Aorta (tissue), 4 donors: ENCODE results near the gene CCL8. TPM values are rescaled to one million over a fixed set of nuclear protein-coding genes. Genes with fewer than 3 reads are reported as not detected.

Experiments
- polyA plus RNA-seq, 2 donors: library from polyadenylated mRNA; stranded (reverse); fragments of 200-250 nt; gene quantifications; one replicate each; pipeline ENCODE4 v1.2.3, GENCODE V29; 2013
- total RNA-seq, 2 donors: library from RNA; stranded (reverse); fragmentation: NEBNext Ultra II Directional; extraction: Animal tissue kit (Norgen Biotek cat#: 25700); gene quantifications; one replicate each; pipeline ENCODE4 v1.2.1, GENCODE V29; 2021
- donor health status: healthy with polysubstance abuse.
- donor health status: Bipolar disorder and iron deficiency.
- donor health status: DM: no; HTN: no; CAD: no.
- donor health status: DM: yes; HTN: yes; CAD: no.

The CCL8 gene
- total and polyA plus RNA-seq, 4 donors = 1.9 to 6.6 (median 4.0) TPM

Other genes with a start within 250 kb of the CCL8 start
- 100 to 1,000 TPM; 114 to 237 TPM for gene CCL2, start 64.2 kb upstream of the CCL8 start, total RNA-seq
- 100 to 1,000 TPM; 199 to 553 TPM for gene CCL2, start 64.2 kb upstream of the CCL8 start, polyA plus RNA-seq
- gene CCL7, start 49.2 kb upstream of the CCL8 start, total RNA-seq = not detected
- gene CCL7, start 49.2 kb upstream of the CCL8 start, polyA plus RNA-seq = not detected
- gene CCL11, start 33.7 kb upstream of the CCL8 start, total RNA-seq = not detected
- not detected for gene CCL11, start 33.7 kb upstream of the CCL8 start, polyA plus RNA-seq
- gene CCL13, start 37.0 kb downstream of the CCL8 start, total RNA-seq = 10 to 100 TPM in 1 of 2 donors, 1 to 10 TPM in 1; 5.4 to 10.4 TPM
- gene CCL13, start 37.0 kb downstream of the CCL8 start, polyA plus RNA-seq = 1 to 10 TPM in 1 of 2 donors, not detected in 1; 1.1 TPM
- not detected for gene CCL1, start 43.8 kb downstream of the CCL8 start, total RNA-seq
- not detected for gene CCL1, start 43.8 kb downstream of the CCL8 start, polyA plus RNA-seq